ENCODE results near the gene SUPT3H. TPM values are rescaled to one million over a fixed set of nuclear protein-coding genes. Genes with fewer than 3 reads are reported as not detected.

The SUPT3H gene
- total and polyA plus RNA-seq, 2 of the 8 experiments (the other 6 are each of a cell fraction or from before 2014, with no cell fraction given), result 18.8 to 23.0 TPM

DNA sequence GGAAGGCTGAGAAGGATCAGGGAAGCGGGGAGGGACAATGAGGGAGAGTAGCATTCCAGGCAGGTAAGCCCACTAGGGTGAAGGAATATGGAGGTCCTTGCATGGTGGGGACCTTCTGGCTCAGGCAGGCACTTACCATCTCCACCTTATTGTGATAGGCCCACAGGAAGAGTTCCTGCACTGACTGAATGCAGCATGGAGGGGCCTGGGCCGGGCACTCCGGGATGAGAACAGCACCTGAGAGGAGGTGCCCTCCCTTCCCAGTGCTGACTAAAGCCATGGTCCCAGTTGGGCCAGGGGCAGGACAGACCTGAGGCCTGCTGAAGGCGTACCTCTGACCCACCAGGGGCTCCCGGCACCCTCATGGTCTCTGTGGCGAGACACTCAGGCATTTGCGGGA, 597.6 kb downstream of the SUPT3H start:
- no peaks in the 10 kb centered on the region for H4K20me1 ChIP-seq (replicated peaks in 1 of 2; ENCODE audit: control insufficient read depth in 1 of 2, insufficient read depth in 2 of 2, low read length in 2 of 2)
- H3K14ac ChIP-seq (ENCODE audit: insufficient read length), result no peak overlapping the region
- H3K27ac ChIP-seq (ENCODE audit: low read depth, low read length), result no peak overlapping the region
- DNase-seq (ENCODE audit: low read depth in 1 of 2, low spot score in 2 of 2), result no peak
- H3K36me3 ChIP-seq (ENCODE audit: control insufficient read depth in 2 of 4, insufficient read depth in 4 of 4, low read length in 3 of 4), result no peaks in the 10 kb centered on the region
- H2AFZ ChIP-seq (ENCODE audit: low read length), result no peak overlapping the region
- H3K9ac ChIP-seq (replicated peaks in 1 of 4; ENCODE audit: extremely low read depth in 1 of 4, low read depth in 3 of 4, low read length in 3 of 4), result no peak overlapping the region
- H3K27me3 ChIP-seq (replicated peaks in 1 of 4; ENCODE audit: control insufficient read depth in 3 of 4, extremely low read depth in 1 of 4, insufficient read depth in 3 of 4, low read length in 3 of 4), result no peaks in the 10 kb centered on the region
- no peak overlapping the region for H4K5ac ChIP-seq (ENCODE audit: insufficient read length, low read depth, low read length)
- H2BK5ac ChIP-seq (ENCODE audit: low read depth, low read length), result no peak overlapping the region
- no peak overlapping the region for H3K4me3 ChIP-seq (ENCODE audit: extremely low read depth in 1 of 4, insufficient read depth in 2 of 4, low read depth in 3 of 4, low read length in 4 of 4)
- H3K4me1 ChIP-seq (replicated peaks in 1 of 4; ENCODE audit: control insufficient read depth in 3 of 4, insufficient read depth in 4 of 4, low read length in 3 of 4), result no peaks in the 10 kb centered on the region
- H2BK120ac ChIP-seq (replicated peaks; ENCODE audit: low read depth, low read length), result no peak overlapping the region
- no peaks in the 10 kb centered on the region for H3K79me2 ChIP-seq (ENCODE audit: control insufficient read depth in 1 of 2, insufficient read depth in 2 of 2, low read length in 2 of 2)
- no peak overlapping the region for H2BK15ac ChIP-seq (ENCODE audit: low read length)
- no peaks in the 10 kb centered on the region for H3K9me3 ChIP-seq (ENCODE audit: insufficient read depth in 2 of 2, low read depth in 1 of 2, low read length in 1 of 2)
- CTCF ChIA-PET (ENCODE audit: partially characterized antibody), result interaction anchor here (0.6 to 1.6 kb wide), 7 partner anchors 46 to 490 kb away, joined by 3 to 6 read pairs (median 3); no protein-coding TSS in a partner anchor
- no peak overlapping the region for H3K4me2 ChIP-seq (ENCODE audit: insufficient read depth in 1 of 2, low read depth in 2 of 2, low read length in 2 of 2)
- H2AK5ac ChIP-seq (ENCODE audit: low read depth, low read length), result no peak overlapping the region
- H3K56ac ChIP-seq (replicated peaks; ENCODE audit: insufficient read length, low read depth, low read length), result no peak overlapping the region
- no peak overlapping the region for H3K18ac ChIP-seq (ENCODE audit: extremely low read depth, low read length)
- H3K23me2 ChIP-seq (ENCODE audit: low read depth, low read length), result peaks cover 3% of the 10 kb centered on the region; the same call in 1 of the 2 replicates
- H3K79me1 ChIP-seq (ENCODE audit: low read depth, low read length), result no peaks in the 10 kb centered on the region
- H4K91ac ChIP-seq (replicated peaks; ENCODE audit: insufficient read length, low read length), result no peak overlapping the region
- no peak overlapping the region for H3K23ac ChIP-seq (ENCODE audit: insufficient read length)
- POLR2A ChIA-PET (ENCODE audit: partially characterized antibody), result no interaction called here
- FAIRE-seq, result no peak
- WGBS, 2 experiments (ENCODE audit: extremely low coverage in 1 of 2, insufficient coverage in 1 of 2, insufficient read length in 1 of 2, insufficient replicate concordance in 2 of 2, low coverage in 1 of 2, low lambda C conversion rate in 2 of 2, missing lambda C conversion rate in 1 of 2), result 81% methylated on average over 7 of the region's 7 CpGs; no CpG with 5 or more reads in 1 of the 2 experiments
- H4K8ac ChIP-seq (ENCODE audit: extremely low read depth, insufficient read depth, low read length), result no peak overlapping the region
- H2BK20ac ChIP-seq (ENCODE audit: low read length), result no peak overlapping the region
- peak overlapping the region; percentile 35; the same call in 1 of the 2 replicates for H2BK12ac ChIP-seq (ENCODE audit: low read depth, low read length)
- no peak overlapping the region for H3K4ac ChIP-seq (replicated peaks; ENCODE audit: insufficient read length, low read depth, low read length)
- TF ChIP-seq TCF12 (IDR thresholded peaks at IDR 0.05; ENCODE audit: low read depth, low read length), result no peak
- TF ChIP-seq JUND (IDR thresholded peaks at IDR 0.05; ENCODE audit: low read length), result no peak
- no peak for TF ChIP-seq RXRA (IDR thresholded peaks at IDR 0.05; ENCODE audit: insufficient read depth, low read depth, low read length)
- no peak for TF ChIP-seq CTBP2 (IDR thresholded peaks at IDR 0.05; ENCODE audit: borderline replicate concordance, insufficient read depth, insufficient read length, low read length)
- TF ChIP-seq SP2 (IDR thresholded peaks at IDR 0.05; ENCODE audit: low read length), result no peak
- TF ChIP-seq, protein P1, sequence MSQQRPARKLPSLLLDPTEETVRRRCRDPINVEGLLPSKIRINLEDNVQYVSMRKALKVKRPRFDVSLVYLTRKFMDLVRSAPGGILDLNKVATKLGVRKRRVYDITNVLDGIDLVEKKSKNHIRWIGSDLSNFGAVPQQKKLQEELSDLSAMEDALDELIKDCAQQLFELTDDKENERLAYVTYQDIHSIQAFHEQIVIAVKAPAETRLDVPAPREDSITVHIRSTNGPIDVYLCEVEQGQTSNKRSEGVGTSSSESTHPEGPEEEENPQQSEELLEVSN (IDR thresholded peaks at IDR 0.05), result no peak
- no peak for TF ChIP-seq YY1 (IDR thresholded peaks at IDR 0.05; ENCODE audit: low read depth, low read length)
- no peak for TF ChIP-seq BRCA1 (IDR thresholded peaks at IDR 0.05; ENCODE audit: low read depth, low read length)
- TF ChIP-seq HDAC6 (IDR thresholded peaks at IDR 0.05; ENCODE audit: low read depth, low read length), result no peak
- TF ChIP-seq POLR2A (IDR thresholded peaks at IDR 0.05; ENCODE audit: control extremely low read depth in 1 of 2, low read depth in 2 of 2, low read length in 2 of 2), result no peak
- TF ChIP-seq BCL11A (IDR thresholded peaks at IDR 0.05; ENCODE audit: low read depth in 2 of 2, low read length in 2 of 2), result no peak
- no peak for TF ChIP-seq SUZ12 (IDR thresholded peaks at IDR 0.05; ENCODE audit: low read length)
- no peak for TF ChIP-seq SRF (IDR thresholded peaks at IDR 0.05; ENCODE audit: low read depth, low read length)
- TF ChIP-seq JUN (IDR thresholded peaks at IDR 0.05; ENCODE audit: low read depth, low read length), result no peak
- no peak for TF ChIP-seq RFX5 (IDR thresholded peaks at IDR 0.05; ENCODE audit: borderline replicate concordance, low read depth, low read length)
